ENCODE measurements around the gene GJC3. TPM values are rescaled to one million over a fixed set of nuclear protein-coding genes. Genes with fewer than 3 reads are reported as not detected.
"Not testable (repeated sequence)": the region's sequence is repeated elsewhere in the genome, so short reads cannot be mapped to it uniquely, and the experiment has no call there.

GJC3 gene, protein sequence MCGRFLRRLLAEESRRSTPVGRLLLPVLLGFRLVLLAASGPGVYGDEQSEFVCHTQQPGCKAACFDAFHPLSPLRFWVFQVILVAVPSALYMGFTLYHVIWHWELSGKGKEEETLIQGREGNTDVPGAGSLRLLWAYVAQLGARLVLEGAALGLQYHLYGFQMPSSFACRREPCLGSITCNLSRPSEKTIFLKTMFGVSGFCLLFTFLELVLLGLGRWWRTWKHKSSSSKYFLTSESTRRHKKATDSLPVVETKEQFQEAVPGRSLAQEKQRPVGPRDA
- 1 to 10 TPM in 3 of 4 donors, under 1 TPM in 1; 0.87 to 1.5 (median 1.2) TPM for polyA plus RNA-seq (ENCODE audit: insufficient read length in 4 of 4)

- peak in 1 of 4 donors; percentile 27 for DNase-seq (ENCODE audit: low read depth in 4 of 4, low spot score in 3 of 4)
These were observed at the start of gene GJC3 for GRCh38 chr7:99928994-99929729. Gene GJC3 (minus strand): TSS chr7:99929620. CDS start chr7:99929620, 0 bp downstream.

- no peak for DNase-seq (ENCODE audit: low read depth in 4 of 4, low spot score in 3 of 4)
These were observed 47.2 kb upstream of the GJC3 start for GRCh38 chr7:99976626-99977025.

DNA sequence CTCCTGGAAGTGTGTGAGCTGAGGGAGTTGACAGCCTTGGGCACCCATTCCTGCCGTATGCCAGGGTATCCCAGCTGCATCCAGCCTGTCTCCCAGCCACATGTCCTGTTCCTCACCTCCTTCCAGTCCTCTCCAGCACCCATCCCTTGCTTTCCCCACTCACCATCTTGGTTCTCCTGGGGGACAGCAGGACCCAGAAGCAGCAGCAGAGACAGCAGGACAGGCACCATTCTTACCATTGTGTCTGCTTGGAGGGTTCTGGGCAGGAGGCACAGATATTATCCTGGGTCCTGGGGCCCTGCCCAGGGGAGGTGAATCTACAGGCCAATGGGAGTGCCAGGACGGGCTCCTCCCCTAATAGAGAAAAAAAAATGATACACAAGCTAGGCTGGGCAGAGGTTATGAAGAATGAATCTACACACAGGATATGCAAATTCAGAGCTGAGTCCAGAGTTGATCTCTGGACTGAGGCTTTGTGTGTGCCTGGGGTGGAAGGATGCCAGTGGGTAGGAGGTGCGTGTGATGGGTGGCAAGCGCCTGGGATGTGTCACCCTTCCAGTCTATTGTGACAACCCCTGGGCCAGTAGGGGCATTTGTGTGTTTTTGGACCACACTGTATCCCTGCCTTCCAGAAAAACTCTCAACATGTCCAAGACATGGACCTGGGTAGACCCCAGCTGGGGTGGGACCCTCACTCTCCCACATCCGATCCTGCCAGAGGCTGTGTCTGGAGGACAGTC is 46.5 kb upstream of the GJC3 start, which contains the start of gene AZGP1:
Gene AZGP1, minus strand, starts transcription at position 250 of the 740 bp plus-strand sequence. Its CDS starts 11 bp downstream, at position 239.
- no peak for DNase-seq (ENCODE audit: low read depth in 4 of 4, low spot score in 3 of 4)

- no peak for DNase-seq (ENCODE audit: low read depth in 4 of 4, low spot score in 3 of 4)
These were observed 45.3 kb upstream of the GJC3 start for GRCh38 chr7:99974681-99975080.

DNA sequence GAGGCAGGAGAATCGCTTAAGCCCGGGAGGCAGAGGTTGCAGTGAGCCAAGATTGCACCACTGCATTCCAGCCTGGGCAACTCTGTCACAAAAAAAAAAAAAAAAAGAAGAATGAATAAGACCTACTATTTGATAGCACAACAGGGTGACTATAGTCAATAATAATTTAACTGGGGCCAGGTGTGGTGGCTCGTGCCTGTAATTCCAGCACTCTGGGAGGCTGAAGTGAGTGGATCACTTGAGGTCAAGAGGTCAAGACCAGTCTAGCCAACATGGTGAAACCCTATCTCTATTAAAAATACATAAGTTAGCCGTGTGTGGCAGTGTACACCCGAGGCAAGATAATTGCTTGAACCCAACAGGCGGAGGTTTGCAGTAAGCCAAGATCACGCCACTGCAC is 44.4 kb upstream of the GJC3 start:
- DNase-seq (ENCODE audit: low read depth in 4 of 4, low spot score in 3 of 4) = not testable (repeated sequence)

- no peak for DNase-seq (ENCODE audit: low read depth in 4 of 4, low spot score in 3 of 4)
These were observed 41.8 kb upstream of the GJC3 start for GRCh38 chr7:99971242-99971641.

DNA sequence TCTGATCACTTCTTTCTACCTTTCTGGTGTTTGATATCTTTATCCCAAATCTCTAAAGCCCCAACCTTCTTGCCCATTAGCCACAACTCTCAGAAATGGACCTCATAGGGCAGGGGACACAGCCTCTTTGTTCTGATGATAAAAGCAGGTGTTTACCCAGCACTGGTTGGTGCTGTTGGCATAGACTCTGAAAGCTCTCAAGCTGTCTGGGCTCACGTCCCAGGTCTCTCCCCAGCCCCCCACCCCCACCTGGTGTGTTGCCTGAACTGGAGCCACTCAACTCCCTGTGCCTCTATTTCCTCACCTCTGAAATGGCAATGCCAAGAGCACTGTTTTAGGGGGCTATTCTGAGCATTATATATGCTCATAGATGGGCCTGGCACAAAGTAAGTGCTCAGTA is 40.4 kb upstream of the GJC3 start:
- DNase-seq (ENCODE audit: low read depth in 4 of 4, low spot score in 3 of 4) = not testable (repeated sequence)

GRCh38 chr7:99969298-99969697 is 39.9 kb upstream of the GJC3 start:
- DNase-seq (ENCODE audit: low read depth in 4 of 4, low spot score in 3 of 4) = no peak

GRCh38 chr7:99958564-99959227 is 29.3 kb upstream of the GJC3 start:
- no peak for DNase-seq (ENCODE audit: low read depth in 4 of 4, low spot score in 3 of 4)

- DNase-seq (ENCODE audit: low read depth in 4 of 4, low spot score in 3 of 4) = no peak
These were observed 25.8 kb upstream of the GJC3 start for GRCh38 chr7:99955247-99955646.

DNA sequence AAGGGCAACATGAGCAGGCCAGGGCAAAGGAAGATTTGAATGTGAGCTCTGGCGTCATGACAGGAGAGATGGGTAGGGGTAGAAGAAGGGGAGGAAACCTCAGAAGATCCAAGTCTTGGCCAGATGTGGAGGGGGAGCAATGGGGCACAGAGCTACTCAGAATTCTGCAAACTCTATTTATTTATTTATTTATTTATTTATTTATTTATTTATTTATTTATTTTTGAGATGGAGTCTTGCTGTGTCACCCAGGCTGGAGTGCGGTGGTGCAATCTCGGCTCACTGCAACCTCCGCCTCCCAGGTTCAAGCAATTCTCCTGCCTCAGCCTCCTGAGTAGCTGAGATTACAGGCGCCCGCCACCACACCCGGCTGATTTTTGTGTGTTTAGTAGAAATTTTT is 25.2 kb upstream of the GJC3 start:
- DNase-seq (ENCODE audit: low read depth in 4 of 4, low spot score in 3 of 4) = not testable (repeated sequence)

- no peak for DNase-seq (ENCODE audit: low read depth in 4 of 4, low spot score in 3 of 4)
These were observed 24.2 kb upstream of the GJC3 start for GRCh38 chr7:99953649-99954048.

- not testable (repeated sequence) for DNase-seq (ENCODE audit: low read depth in 4 of 4, low spot score in 3 of 4)
These were observed 23.2 kb upstream of the GJC3 start for GRCh38 chr7:99952649-99953048.

DNA sequence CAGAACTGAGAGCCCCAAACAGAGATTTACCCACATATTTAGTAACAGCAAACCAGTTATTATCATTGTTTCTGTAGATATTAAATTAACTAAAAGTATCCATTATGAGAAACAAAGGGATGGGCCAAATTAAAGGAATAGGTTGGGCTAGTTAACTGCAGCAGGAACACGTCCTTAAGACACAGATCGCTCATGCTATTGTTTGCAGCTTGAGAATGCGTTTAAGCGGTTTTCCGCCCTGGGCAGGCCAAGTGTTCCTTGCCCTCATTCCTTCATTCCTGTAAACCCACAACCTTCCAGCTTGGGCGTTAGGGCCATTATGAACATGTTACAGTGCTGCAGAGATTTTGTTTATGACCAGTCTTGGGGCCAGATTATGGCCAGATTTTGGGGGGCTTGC is 21.4 kb upstream of the GJC3 start:
- DNase-seq (ENCODE audit: low read depth in 4 of 4, low spot score in 3 of 4) = not testable (repeated sequence)

GRCh38 chr7:99949645-99950228 is 20.3 kb upstream of the GJC3 start:
- DNase-seq (ENCODE audit: low read depth in 4 of 4, low spot score in 3 of 4) = no peak

GRCh38 chr7:99947608-99948007 is 18.2 kb upstream of the GJC3 start:
- DNase-seq (ENCODE audit: low read depth in 4 of 4, low spot score in 3 of 4) = no peak

- no peak for DNase-seq (ENCODE audit: low read depth in 4 of 4, low spot score in 3 of 4)
These were observed 15.2 kb upstream of the GJC3 start for GRCh38 chr7:99944497-99945070.

GRCh38 chr7:99943641-99944496 is 14.4 kb upstream of the GJC3 start:
- no peak for DNase-seq (ENCODE audit: low read depth in 4 of 4, low spot score in 3 of 4)

DNA sequence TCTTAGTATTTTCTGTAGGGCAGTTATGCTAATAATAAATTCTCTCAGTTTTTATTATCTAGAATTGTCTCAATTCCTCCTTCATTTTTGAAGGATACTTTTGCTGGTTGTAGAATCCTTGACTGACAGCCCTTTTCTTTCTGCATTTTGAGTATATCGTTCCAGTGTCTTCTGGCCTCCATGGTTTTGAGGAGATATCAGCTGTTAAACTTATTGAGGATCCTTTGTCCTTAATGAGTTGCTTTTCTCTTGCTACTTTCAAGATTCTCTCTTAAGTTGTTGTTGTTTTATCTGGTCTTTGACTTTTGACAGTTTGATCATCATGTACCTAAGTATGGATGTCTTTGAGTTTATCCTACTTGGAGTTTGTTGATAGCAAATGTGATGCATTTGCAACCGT is 8.9 kb upstream of the GJC3 start:
- DNase-seq (ENCODE audit: low read depth in 4 of 4, low spot score in 3 of 4) = no peak
